ENCODE data around the gene SKA1. TPM values are rescaled to one million over a fixed set of nuclear protein-coding genes. Genes with fewer than 3 reads are reported as not detected.
"Not testable (repeated sequence)": the region's sequence is repeated elsewhere in the genome, so short reads cannot be mapped to it uniquely, and the experiment has no call there.

Gene SKA1
- total and polyA plus RNA-seq, 2 of the 13 experiments (the other 11 are each of a cell fraction or from before 2014, with no cell fraction given): 5.3 to 21.3 TPM

- H2AFZ ChIP-seq (ENCODE audit: low read length); CTCF ChIA-PET (ENCODE audit: low intra/inter-chr PET ratio, low total read pairs); in situ Hi-C loops (cut with HindIII; ENCODE audit: extremely low pct_ligation_motif_present, low pct_unique_long_range_greater_than_20kb); H3K9ac ChIP-seq (ENCODE audit: insufficient read depth, low read depth, low read length); H4K20me1 ChIP-seq (ENCODE audit: insufficient read depth, low read length); intact Hi-C loops (cut with micrococcal nuclease; ENCODE audit: unreplicated experiment); DNase-seq (ENCODE audit: low spot score); H3K36me3 ChIP-seq (replicated peaks in 1 of 2; ENCODE audit: control insufficient read depth in 1 of 2, insufficient read depth in 2 of 2, low read length in 2 of 2); H3K79me2 ChIP-seq (ENCODE audit: insufficient read depth, low read length); H3K4me3 ChIP-seq (replicated peaks in 1 of 3; ENCODE audit: insufficient read depth in 1 of 3, low read depth in 2 of 3, low read length in 3 of 3); ATAC-seq; H3K4me2 ChIP-seq (ENCODE audit: low read depth, low read length); FAIRE-seq; BruUV-seq (replicated peaks); H3K27ac ChIP-seq (ENCODE audit: extremely low read length, insufficient read depth, low read length); H3K27me3 ChIP-seq (ENCODE audit: control insufficient read depth in 1 of 2, insufficient read depth in 2 of 2, low read length in 2 of 2); H3K9me3 ChIP-seq (ENCODE audit: low read length); H3K4me1 ChIP-seq (ENCODE audit: insufficient read depth, low read length); POLR2A ChIA-PET: not testable (repeated sequence)
- WGBS (ENCODE audit: low lambda C conversion rate): 59% methylated on average over 1 of the region's 1 CpG
Observed at GRCh38 chr18:50436742-50437141, 61.9 kb downstream of the SKA1 start.

GRCh38 chr18:50439460-50440015 lies 64.7 kb downstream of the SKA1 start:
- H3K9me3 ChIP-seq (ENCODE audit: low read length): peaks cover 7% of the 10 kb centered on the region
- no peaks in the 10 kb centered on the region for H3K4me1 ChIP-seq (ENCODE audit: insufficient read depth, low read length)
- 6% methylated on average over 2 of the region's 2 CpGs for WGBS (ENCODE audit: low lambda C conversion rate)
- H3K79me2 ChIP-seq (ENCODE audit: insufficient read depth, low read length): no peaks in the 10 kb centered on the region
- no peak overlapping the region for H3K4me3 ChIP-seq (replicated peaks in 1 of 3; ENCODE audit: insufficient read depth in 1 of 3, low read depth in 2 of 3, low read length in 3 of 3)
- H3K9ac ChIP-seq (ENCODE audit: insufficient read depth, low read depth, low read length): no peak overlapping the region
- no peak overlapping the region for H3K4me2 ChIP-seq (ENCODE audit: low read depth, low read length)
- in situ Hi-C loops (cut with HindIII; ENCODE audit: extremely low pct_ligation_motif_present, low pct_unique_long_range_greater_than_20kb): no loop called here
- H3K27ac ChIP-seq (ENCODE audit: extremely low read length, insufficient read depth, low read length): no peak overlapping the region
- BruUV-seq (replicated peaks): no TSS peak
- no peaks in the 10 kb centered on the region for H3K27me3 ChIP-seq (ENCODE audit: control insufficient read depth in 1 of 2, insufficient read depth in 2 of 2, low read length in 2 of 2)
- intact Hi-C loops (cut with micrococcal nuclease; ENCODE audit: unreplicated experiment): no loop called here
- ChIA-PET POLR2A (no interaction called here), CTCF (ENCODE audit: low intra/inter-chr PET ratio, low total read pairs) (no interaction called here)
- no peaks in the 10 kb centered on the region for H3K36me3 ChIP-seq (replicated peaks in 1 of 2; ENCODE audit: control insufficient read depth in 1 of 2, insufficient read depth in 2 of 2, low read length in 2 of 2)
- TF ChIP-seq ZXDC (CRISPR knock-in tag; IDR thresholded peaks at IDR 0.05) (no peak), ZMYM3 (CRISPR knock-in tag; IDR thresholded peaks at IDR 0.05) (0 out of 2 replicates have a peak, but pooled peaks have one; percentile 21)
- ATAC-seq: no peak
- no peaks in the 10 kb centered on the region for H4K20me1 ChIP-seq (ENCODE audit: insufficient read depth, low read length)
- no peak for DNase-seq (ENCODE audit: low spot score)
- no peak overlapping the region for H2AFZ ChIP-seq (ENCODE audit: low read length)
- no peak for FAIRE-seq
